Measurements from ENCODE around the gene MT1M.
A peak's percentile ranks its signal among the peaks of the same experiment; 100 is the strongest.

The MT1M gene

GRCh38 chr16:56667581-56668571 is 35.4 kb downstream of the MT1M start, which contains the start of gene MT1G:
Gene MT1G, minus strand, starts transcription at chr16:56668065. Its CDS starts 72 bp downstream, at chr16:56667993.
- peak within 1 kb of the TSS; percentile 33 for H3K4me3 ChIP-seq (replicated peaks; ENCODE audit: insufficient read depth, low read length)
- peak; percentile 42 to 44 for DNase-seq (ENCODE audit: low read depth in 1 of 2, low spot score in 1 of 2)
- H3K27ac ChIP-seq (replicated peaks): no peak within 1 kb of the TSS
- H3K27me3 ChIP-seq (ENCODE audit: insufficient read depth, poor library complexity, severe bottlenecking): peaks cover 49% of the 10 kb centered on the region
- TF ChIP-seq POLR2AphosphoS5 (IDR thresholded peaks at IDR 0.05; ENCODE audit: low read depth) (no peak), GABPA (IDR thresholded peaks at IDR 0.05; ENCODE audit: low read depth) (no peak)
- TF ChIP-seq, protein P1, sequence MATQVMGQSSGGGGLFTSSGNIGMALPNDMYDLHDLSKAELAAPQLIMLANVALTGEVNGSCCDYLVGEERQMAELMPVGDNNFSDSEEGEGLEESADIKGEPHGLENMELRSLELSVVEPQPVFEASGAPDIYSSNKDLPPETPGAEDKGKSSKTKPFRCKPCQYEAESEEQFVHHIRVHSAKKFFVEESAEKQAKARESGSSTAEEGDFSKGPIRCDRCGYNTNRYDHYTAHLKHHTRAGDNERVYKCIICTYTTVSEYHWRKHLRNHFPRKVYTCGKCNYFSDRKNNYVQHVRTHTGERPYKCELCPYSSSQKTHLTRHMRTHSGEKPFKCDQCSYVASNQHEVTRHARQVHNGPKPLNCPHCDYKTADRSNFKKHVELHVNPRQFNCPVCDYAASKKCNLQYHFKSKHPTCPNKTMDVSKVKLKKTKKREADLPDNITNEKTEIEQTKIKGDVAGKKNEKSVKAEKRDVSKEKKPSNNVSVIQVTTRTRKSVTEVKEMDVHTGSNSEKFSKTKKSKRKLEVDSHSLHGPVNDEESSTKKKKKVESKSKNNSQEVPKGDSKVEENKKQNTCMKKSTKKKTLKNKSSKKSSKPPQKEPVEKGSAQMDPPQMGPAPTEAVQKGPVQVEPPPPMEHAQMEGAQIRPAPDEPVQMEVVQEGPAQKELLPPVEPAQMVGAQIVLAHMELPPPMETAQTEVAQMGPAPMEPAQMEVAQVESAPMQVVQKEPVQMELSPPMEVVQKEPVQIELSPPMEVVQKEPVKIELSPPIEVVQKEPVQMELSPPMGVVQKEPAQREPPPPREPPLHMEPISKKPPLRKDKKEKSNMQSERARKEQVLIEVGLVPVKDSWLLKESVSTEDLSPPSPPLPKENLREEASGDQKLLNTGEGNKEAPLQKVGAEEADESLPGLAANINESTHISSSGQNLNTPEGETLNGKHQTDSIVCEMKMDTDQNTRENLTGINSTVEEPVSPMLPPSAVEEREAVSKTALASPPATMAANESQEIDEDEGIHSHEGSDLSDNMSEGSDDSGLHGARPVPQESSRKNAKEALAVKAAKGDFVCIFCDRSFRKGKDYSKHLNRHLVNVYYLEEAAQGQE (IDR thresholded peaks at IDR 0.05; ENCODE audit: insufficient replicate concordance, low read depth): no peak

DNA sequence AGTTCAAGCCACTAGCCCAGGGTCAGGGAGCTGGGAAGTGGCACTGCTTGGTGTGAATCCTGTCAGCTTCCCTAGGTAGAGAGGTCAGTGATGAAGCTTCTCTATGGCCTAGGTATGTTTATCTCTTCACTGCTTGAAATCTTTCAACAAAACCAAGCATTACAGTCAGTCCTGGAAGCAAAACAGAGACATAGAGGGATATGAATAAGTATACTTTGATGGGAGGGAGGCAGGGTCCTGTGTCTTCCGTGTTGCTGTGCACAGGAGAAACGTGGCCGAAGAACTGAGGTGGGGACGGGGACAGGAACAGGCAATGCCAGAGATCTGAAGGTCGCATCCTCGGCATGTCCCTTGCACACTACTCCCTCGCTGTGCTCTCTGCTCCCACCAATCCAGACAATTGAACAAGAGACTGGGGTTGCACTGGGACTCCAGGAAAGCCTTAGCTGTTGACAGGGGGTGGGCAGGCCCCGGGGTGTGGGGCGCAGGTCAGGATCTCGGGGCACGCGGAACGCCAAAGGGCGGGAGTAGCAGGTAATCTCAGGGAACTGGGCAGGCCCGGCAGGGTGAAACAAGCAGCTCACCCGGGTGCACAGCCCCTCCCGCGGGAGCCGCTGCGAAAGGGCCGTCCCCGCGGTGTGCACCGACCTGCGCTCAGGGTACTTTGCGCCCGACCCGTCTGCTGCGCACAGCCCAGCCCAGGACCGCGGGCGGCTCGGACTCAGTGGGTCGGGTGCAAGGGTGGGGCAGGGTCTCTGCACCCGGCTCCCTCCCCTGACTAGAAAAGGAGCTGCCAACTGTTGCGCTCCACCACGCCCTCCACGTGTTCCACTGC is 36.8 kb downstream of the MT1M start, which contains the start of gene MT1H:
Gene MT1H, plus strand, starts transcription at position 810 of the 835 bp plus-strand sequence. CDS start 71 bp downstream, outside the sequence.
- TF ChIP-seq, protein P1 (IDR thresholded peaks at IDR 0.05; ENCODE audit: insufficient replicate concordance, low read depth): no peak
- TF ChIP-seq SPI1 (IDR thresholded peaks at IDR 0.05; ENCODE audit: borderline replicate concordance, low read depth) (no peak), CTCF (IDR thresholded peaks at IDR 0.05; ENCODE audit: insufficient read depth, low read length) (no peak), POLR2AphosphoS5 (IDR thresholded peaks at IDR 0.05; ENCODE audit: low read depth) (no peak), GABPA (IDR thresholded peaks at IDR 0.05; ENCODE audit: low read depth) (no peak)
- no peak for DNase-seq (ENCODE audit: low read depth in 1 of 2, low spot score in 1 of 2)
- Histone ChIP-seq H3K4me3 (replicated peaks; ENCODE audit: insufficient read depth, low read length) (no peak within 1 kb of the TSS), H3K27me3 (ENCODE audit: insufficient read depth, poor library complexity, severe bottlenecking) (peaks cover 45% of the 10 kb centered on the region), H3K27ac (replicated peaks) (no peak within 1 kb of the TSS)

GRCh38 chr16:56669840-56670619 is 37.6 kb downstream of the MT1M start:
- Histone ChIP-seq H3K27me3 (ENCODE audit: insufficient read depth, poor library complexity, severe bottlenecking) (peaks cover 45% of the 10 kb centered on the region), H3K4me3 (replicated peaks; ENCODE audit: insufficient read depth, low read length) (no peak overlapping the region), H3K27ac (replicated peaks) (no peak overlapping the region)
- peak; percentile 43 for TF ChIP-seq SPI1 (IDR thresholded peaks at IDR 0.05; ENCODE audit: borderline replicate concordance, low read depth)
- no peak for TF ChIP-seq CTCF (IDR thresholded peaks at IDR 0.05; ENCODE audit: insufficient read depth, low read length)
- TF ChIP-seq, protein P1 (IDR thresholded peaks at IDR 0.05; ENCODE audit: insufficient replicate concordance, low read depth): no peak
- TF ChIP-seq GABPA (IDR thresholded peaks at IDR 0.05; ENCODE audit: low read depth): no peak
- no peak for TF ChIP-seq POLR2AphosphoS5 (IDR thresholded peaks at IDR 0.05; ENCODE audit: low read depth)
- DNase-seq (ENCODE audit: low read depth in 1 of 2, low spot score in 1 of 2): peak in 1 of 2 experiments; percentile 13

All from HL-60 (cell line).